HEK293T (cell line): Measurements from ENCODE around the gene ANKRD11.
"Not testable (repeated sequence)": the region's sequence is repeated elsewhere in the genome, so short reads cannot be mapped to it uniquely, and the experiment has no call there.

Experiments used
- BHLHE40 ChIP-seq: fragments of 450-650 bp; IDR thresholded peaks from 2 replicates; pipeline ENCODE4 v1.6.1; 2016; ENCODE audit warnings: mild to moderate bottlenecking, moderate library complexity, borderline replicate concordance
- CTBP1 ChIP-seq: fragments of 450-650 bp; IDR thresholded peaks from 2 replicates; pipeline ENCODE4 v1.6.1; 2016; ENCODE audit warnings: borderline replicate concordance
- ELF4 ChIP-seq: fragments of 450-650 bp; IDR thresholded peaks from 2 replicates; pipeline ENCODE4 v1.6.1; 2017; ENCODE audit warnings: antibody characterized with exemption
- FOXA1 ChIP-seq: fragments of 450-650 bp; IDR thresholded peaks from 2 replicates; pipeline ENCODE4 v1.6.1; 2016; ENCODE audit warnings: mild to moderate bottlenecking
- FOXK2 ChIP-seq: fragments of 450-650 bp; IDR thresholded peaks from 2 replicates; pipeline ENCODE4 v1.6.1; 2016; ENCODE audit warnings: mild to moderate bottlenecking
- FOXM1 ChIP-seq: fragments of 450-650 bp; IDR thresholded peaks from 2 replicates; pipeline ENCODE4 v1.6.1; 2017; ENCODE audit warnings: mild to moderate bottlenecking, borderline replicate concordance
- HDGF ChIP-seq: fragments of 450-650 bp; IDR thresholded peaks from 2 replicates; pipeline ENCODE4 v1.6.1; 2017; ENCODE audit warnings: antibody characterized with exemption, borderline replicate concordance
- LEF1 ChIP-seq: fragments of 450-650 bp; IDR thresholded peaks from 2 replicates; pipeline ENCODE4 v1.6.1; 2017; ENCODE audit warnings: mild to moderate bottlenecking, borderline replicate concordance
- PKNOX1 ChIP-seq: fragments of 450-650 bp; IDR thresholded peaks from 2 replicates; pipeline ENCODE4 v1.6.1; 2016
- SP1 ChIP-seq: fragments of 450-650 bp; IDR thresholded peaks from 2 replicates; pipeline ENCODE4 v1.6.1; 2017
- SUZ12 ChIP-seq: fragments of 450-650 bp; IDR thresholded peaks from 2 replicates; pipeline ENCODE4 v1.6.1; 2016; ENCODE audit warnings: mild to moderate bottlenecking
- TARDBP ChIP-seq: fragments of 450-650 bp; IDR thresholded peaks from 2 replicates; pipeline ENCODE4 v1.6.1; 2016
- ZNF384 ChIP-seq: fragments of 450-650 bp; IDR thresholded peaks from 2 replicates; pipeline ENCODE4 v1.6.1; 2016

- not testable (repeated sequence) for TF ChIP-seq ZNF384, SP1, BHLHE40, CTBP1, FOXM1, FOXA1, ELF4, FOXK2, HDGF, SUZ12, TARDBP, LEF1, PKNOX1
These were observed 156.9 kb downstream of the ANKRD11 start for GRCh38 chr16:89333401-89334001.
